ENCODE measurements around the gene COG5.

Gene COG5

DNA sequence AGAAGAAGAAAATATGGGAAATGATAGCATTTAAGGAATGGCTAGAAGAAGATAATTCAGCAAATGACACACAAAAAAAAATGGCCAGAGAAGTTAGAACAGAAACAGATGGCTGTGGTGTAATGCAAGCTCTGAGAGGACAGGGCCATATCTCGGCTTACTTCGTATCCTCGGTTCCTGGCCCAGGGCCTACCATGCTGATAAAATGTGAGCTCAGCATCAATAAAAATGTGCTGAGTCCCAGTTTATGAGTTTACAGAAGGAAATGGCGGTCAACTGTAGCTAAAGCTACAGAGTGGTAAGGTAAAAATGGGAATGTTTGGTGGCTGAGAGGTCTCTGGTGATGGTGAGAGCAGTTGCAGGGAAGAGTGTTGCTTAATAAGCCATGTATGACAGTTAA, 354.2 kb downstream of the COG5 start:
- TF ChIP-seq, protein P1, sequence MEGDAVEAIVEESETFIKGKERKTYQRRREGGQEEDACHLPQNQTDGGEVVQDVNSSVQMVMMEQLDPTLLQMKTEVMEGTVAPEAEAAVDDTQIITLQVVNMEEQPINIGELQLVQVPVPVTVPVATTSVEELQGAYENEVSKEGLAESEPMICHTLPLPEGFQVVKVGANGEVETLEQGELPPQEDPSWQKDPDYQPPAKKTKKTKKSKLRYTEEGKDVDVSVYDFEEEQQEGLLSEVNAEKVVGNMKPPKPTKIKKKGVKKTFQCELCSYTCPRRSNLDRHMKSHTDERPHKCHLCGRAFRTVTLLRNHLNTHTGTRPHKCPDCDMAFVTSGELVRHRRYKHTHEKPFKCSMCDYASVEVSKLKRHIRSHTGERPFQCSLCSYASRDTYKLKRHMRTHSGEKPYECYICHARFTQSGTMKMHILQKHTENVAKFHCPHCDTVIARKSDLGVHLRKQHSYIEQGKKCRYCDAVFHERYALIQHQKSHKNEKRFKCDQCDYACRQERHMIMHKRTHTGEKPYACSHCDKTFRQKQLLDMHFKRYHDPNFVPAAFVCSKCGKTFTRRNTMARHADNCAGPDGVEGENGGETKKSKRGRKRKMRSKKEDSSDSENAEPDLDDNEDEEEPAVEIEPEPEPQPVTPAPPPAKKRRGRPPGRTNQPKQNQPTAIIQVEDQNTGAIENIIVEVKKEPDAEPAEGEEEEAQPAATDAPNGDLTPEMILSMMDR (IDR thresholded peaks at IDR 0.05): no peak
- H3K4me1 Mint-ChIP-seq: no peaks in the 10 kb centered on the region

DNA sequence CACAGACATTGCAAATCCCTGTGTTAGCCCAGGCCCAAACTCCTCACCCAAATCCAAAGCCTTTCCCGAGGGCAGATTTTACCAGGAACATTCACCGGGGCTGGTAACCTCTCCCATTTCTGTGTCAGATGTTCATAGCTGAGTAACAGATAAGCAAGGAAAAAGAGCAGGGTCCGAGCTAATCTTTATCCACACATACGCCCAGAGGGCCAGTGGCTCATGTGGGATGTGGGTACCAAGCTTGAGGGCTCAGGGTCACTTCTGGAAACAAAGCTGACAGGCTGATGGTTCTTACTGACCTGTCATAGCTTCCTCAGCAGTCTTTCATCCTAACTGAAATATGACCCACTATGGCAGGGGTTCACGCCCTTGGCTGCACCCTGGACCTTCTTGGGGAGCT, 355.2 kb downstream of the COG5 start:
- H3K27me3 Mint-ChIP-seq (ENCODE audit: low read depth, poor library complexity): no peaks in the 10 kb centered on the region

More for the DNA sequence above, 354.2 kb downstream of the COG5 start:
- peaks cover 61% of the 10 kb centered on the region for H3K36me3 Mint-ChIP-seq (ENCODE audit: low read depth)
- peaks cover 13% of the 10 kb centered on the region for H3K9me3 Mint-ChIP-seq
- H3K27ac Mint-ChIP-seq: peak overlapping the region; percentile 70
- H3K27me3 Mint-ChIP-seq (ENCODE audit: low read depth, poor library complexity): no peaks in the 10 kb centered on the region
- no peak for DNase-seq
- no peak overlapping the region for H3K4me3 Mint-ChIP-seq

DNA sequence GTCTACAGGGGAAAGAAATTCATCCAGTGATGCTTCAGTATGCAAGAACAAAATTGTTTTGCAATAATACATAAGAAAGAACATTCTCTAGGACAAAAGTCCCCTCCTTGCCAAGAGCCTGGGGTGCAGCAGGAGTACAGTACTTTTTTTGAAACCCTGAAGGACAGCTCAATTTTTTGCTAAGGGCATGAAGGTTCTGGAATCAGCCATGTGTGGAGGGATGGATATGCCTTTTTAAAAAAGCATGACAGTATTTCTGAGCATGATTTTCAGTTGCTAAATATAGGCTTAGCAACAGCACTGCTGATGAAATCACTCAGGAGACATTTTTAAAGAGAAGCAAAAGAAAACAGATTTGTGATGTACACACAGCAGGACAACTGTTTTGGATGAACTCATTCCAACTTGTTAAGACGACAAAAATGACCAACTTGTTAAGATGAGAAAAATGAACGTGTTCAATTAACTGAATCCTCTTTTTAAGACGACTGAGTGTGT, 355.6 kb downstream of the COG5 start:
- Mint-ChIP-seq H3K4me3 (no peak overlapping the region), H3K36me3 (ENCODE audit: low read depth) (peaks cover 57% of the 10 kb centered on the region), H3K4me1 (no peaks in the 10 kb centered on the region), H3K9me3 (peaks cover 3% of the 10 kb centered on the region), H3K27ac (no peak overlapping the region), H3K27me3 (ENCODE audit: low read depth, poor library complexity) (no peaks in the 10 kb centered on the region)
- TF ChIP-seq, protein P1 (IDR thresholded peaks at IDR 0.05): no peak
- no peak for DNase-seq

More for the DNA sequence above, 355.2 kb downstream of the COG5 start:
- no peak for DNase-seq
- TF ChIP-seq, protein P1 (IDR thresholded peaks at IDR 0.05): no peak
- Mint-ChIP-seq H3K36me3 (ENCODE audit: low read depth) (peaks cover 61% of the 10 kb centered on the region), H3K9me3 (peaks cover 7% of the 10 kb centered on the region), H3K27ac (no peak overlapping the region), H3K4me1 (no peaks in the 10 kb centered on the region), H3K4me3 (no peak overlapping the region)

DNA sequence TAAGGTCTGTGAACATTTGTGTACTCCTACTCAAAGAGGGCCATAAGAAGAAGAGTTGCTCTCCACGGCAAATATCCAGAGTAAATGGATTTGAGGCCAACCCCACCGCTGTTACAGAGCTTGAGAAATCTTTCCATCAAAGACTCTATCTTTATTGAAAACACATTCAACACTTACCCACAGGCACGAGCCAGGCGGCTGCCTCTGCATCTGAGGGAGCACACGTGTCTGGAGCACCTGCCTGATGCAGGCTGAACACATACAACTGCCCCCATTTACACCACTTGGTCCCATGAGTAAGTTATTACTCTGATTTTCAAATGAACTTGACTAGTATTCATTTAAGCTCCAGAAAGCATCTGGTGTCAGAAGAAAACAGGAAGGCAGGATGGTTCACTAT, 356.3 kb downstream of the COG5 start:
- H3K27ac Mint-ChIP-seq: no peak overlapping the region
- H3K9me3 Mint-ChIP-seq: no peaks in the 10 kb centered on the region
- TF ChIP-seq, protein P1 (IDR thresholded peaks at IDR 0.05): no peak
- H3K27me3 Mint-ChIP-seq (ENCODE audit: low read depth, poor library complexity): no peaks in the 10 kb centered on the region
- peaks cover 55% of the 10 kb centered on the region for H3K36me3 Mint-ChIP-seq (ENCODE audit: low read depth)
- DNase-seq: no peak
- no peak overlapping the region for H3K4me3 Mint-ChIP-seq
- H3K4me1 Mint-ChIP-seq: no peaks in the 10 kb centered on the region

DNA sequence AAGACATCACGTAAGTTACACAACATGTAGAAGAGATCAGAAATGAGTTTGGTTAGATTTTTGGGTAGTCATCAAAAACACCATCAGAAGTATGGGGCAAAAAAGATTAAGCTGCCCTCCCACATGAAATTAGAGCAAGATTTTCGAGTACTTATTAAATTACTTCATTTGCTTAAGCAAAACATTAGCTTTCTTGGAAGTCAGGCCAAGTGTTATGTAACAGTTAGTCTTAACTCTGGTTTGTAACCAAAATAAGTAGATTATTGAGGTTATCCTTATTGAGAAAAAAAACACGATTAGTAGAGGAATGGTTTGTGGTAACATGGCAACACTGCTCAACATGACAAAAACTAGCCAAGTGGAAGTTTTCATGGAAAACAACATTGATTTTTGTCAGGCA, 357.0 kb downstream of the COG5 start:
- peaks cover 61% of the 10 kb centered on the region for H3K36me3 Mint-ChIP-seq (ENCODE audit: low read depth)
- TF ChIP-seq, protein P1 (IDR thresholded peaks at IDR 0.05): no peak
- no peaks in the 10 kb centered on the region for H3K9me3 Mint-ChIP-seq
- no peak overlapping the region for H3K27ac Mint-ChIP-seq
- no peaks in the 10 kb centered on the region for H3K27me3 Mint-ChIP-seq (ENCODE audit: low read depth, poor library complexity)
- DNase-seq: no peak
- no peak overlapping the region for H3K4me3 Mint-ChIP-seq
- no peaks in the 10 kb centered on the region for H3K4me1 Mint-ChIP-seq

DNA sequence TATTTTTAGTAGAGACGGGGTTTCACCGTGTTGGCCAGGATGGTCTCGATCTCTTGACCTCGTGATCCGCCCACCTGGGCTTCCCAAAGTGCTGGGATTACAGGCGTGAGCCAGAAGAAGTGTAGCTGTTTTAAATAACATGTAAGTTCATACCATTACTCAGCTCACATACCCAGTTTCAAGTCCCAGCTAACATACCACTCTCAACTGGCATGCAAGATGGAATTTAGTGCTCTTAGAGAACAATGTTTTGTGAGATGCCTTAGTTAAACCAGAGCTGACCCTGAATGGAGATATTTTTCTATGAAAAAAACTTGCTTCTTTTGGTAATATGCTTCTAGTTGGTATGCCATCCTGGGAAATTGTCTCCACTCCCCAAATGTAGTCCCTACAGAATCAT, 357.6 kb downstream of the COG5 start:
- TF ChIP-seq, protein P1 (IDR thresholded peaks at IDR 0.05): no peak
- DNase-seq: no peak
- Mint-ChIP-seq H3K36me3 (ENCODE audit: low read depth) (peaks cover 65% of the 10 kb centered on the region), H3K4me3 (no peak overlapping the region), H3K9me3 (no peaks in the 10 kb centered on the region), H3K4me1 (no peaks in the 10 kb centered on the region), H3K27ac (no peak overlapping the region), H3K27me3 (ENCODE audit: low read depth, poor library complexity) (no peaks in the 10 kb centered on the region)
